Stimulated activated CD8-positive, alpha-beta memory T cell treated with anti-CD3 and anti-CD28 coated beads, Interleukin-7, amount 100 ng/mL, for 24 hours (primary cell): Measurements from ENCODE around the gene BLTP3A.

Experiments
- DNase-seq: peaks from one replicate; pipeline ENCODE4 v3.0.0-alpha.2; 2020; ENCODE audit warnings: low read depth

BLTP3A gene

GRCh38 chr6:34832942-34833341 is 41.1 kb downstream of the BLTP3A start:
- no peak for DNase-seq

GRCh38 chr6:34834789-34835518 is 43.1 kb downstream of the BLTP3A start:
- no peak for DNase-seq

GRCh38 chr6:34836008-34836407 is 44.1 kb downstream of the BLTP3A start:
- no peak for DNase-seq

DNA sequence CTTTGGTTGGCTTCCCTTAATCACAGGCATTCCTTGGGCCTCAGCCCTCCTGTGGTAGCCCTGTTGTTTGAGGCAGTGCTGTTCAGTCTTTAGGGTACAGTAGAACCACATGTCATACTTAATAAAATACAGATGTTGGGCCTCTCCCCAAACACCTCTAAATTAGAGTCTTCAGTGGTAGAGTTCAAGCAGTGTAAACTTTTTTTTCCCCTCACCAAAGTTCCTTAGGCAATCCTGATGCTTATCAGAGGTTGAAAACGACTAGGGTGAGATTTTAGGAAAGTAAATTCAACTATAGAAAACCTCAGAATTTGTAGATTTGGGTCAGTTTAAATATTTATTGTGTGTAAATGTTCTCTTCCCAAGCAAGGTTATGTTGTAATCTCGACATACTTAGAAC is 44.6 kb downstream of the BLTP3A start:
- DNase-seq, result no peak

DNA sequence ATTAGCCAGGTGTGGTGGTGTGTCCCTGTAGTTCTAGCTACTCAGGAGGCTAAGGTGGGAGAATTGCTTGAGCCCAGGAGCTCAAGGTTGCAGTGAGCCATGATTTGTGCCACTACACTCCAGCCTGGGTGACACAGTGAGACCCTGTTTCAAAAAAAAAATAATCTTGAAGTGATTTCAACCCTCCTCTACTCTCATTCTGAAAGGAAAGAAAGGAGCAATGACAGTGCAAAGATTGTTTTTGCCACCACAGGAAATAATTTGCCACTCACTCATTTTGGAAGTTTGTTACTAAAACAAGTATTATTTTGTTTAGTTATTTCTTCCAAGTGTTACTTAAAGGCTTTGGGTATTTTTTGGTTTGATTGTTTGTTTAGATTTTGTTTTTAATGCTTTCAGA is 45.6 kb downstream of the BLTP3A start:
- DNase-seq, result no peak

- no peak for DNase-seq
Measured at GRCh38 chr6:34839666-34840352, 47.9 kb downstream of the BLTP3A start.
